ENCODE measurements around the gene VANGL2. TPM values are rescaled to one million over a fixed set of nuclear protein-coding genes. Genes with fewer than 3 reads are reported as not detected.

Gene VANGL2
- total RNA-seq, 1 experiment from 2014 or later: 3.4 TPM

GRCh38 chr1:160453443-160453842 lies 53.1 kb downstream of the VANGL2 start:
- intact Hi-C loops (cut with micrococcal nuclease; ENCODE audit: unreplicated experiment): no loop called here
- Mint-ChIP-seq H3K27me3 (ENCODE audit: insufficient read depth, unreplicated experiment) (peaks cover 10% of the 10 kb centered on the region), H3K36me3 (ENCODE audit: insufficient read depth, unreplicated experiment) (no peaks in the 10 kb centered on the region), H3K4me1 (ENCODE audit: low read depth, unreplicated experiment) (no peaks in the 10 kb centered on the region), H3K27ac (ENCODE audit: unreplicated experiment) (no peak overlapping the region), H3K9me3 (ENCODE audit: unreplicated experiment) (no peaks in the 10 kb centered on the region), H3K4me3 (ENCODE audit: unreplicated experiment) (no peak overlapping the region)
- H3K9me3 ChIP-seq: no peaks in the 10 kb centered on the region
- POLR2A ChIA-PET: no interaction called here
- no peak overlapping the region for H3K4me3 ChIP-seq (ENCODE audit: low read depth, low read length)
- no peak for TF ChIP-seq CTCF (IDR thresholded peaks at IDR 0.05; ENCODE audit: insufficient read depth in 1 of 2, low read depth in 1 of 2, low read length in 1 of 2, severe bottlenecking in 1 of 2, unreplicated experiment in 1 of 2)
- no peaks in the 10 kb centered on the region for H3K4me1 ChIP-seq
- no TSS peak for BruUV-seq (replicated peaks)
- CTCF ChIA-PET: no interaction called here
- no peaks in the 10 kb centered on the region; the same call in 1 of the 2 replicates for H3K27me3 ChIP-seq (replicated peaks; ENCODE audit: control insufficient read depth, insufficient read depth, low read length)
- H3K36me3 ChIP-seq (ENCODE audit: control insufficient read depth, insufficient read depth, low read length): no peaks in the 10 kb centered on the region
- DNase-seq: no peak

GRCh38 chr1:160454371-160455152 lies 54.2 kb downstream of the VANGL2 start:
- H3K36me3 ChIP-seq (ENCODE audit: control insufficient read depth, insufficient read depth, low read length): no peaks in the 10 kb centered on the region
- POLR2A ChIA-PET: no interaction called here
- TF ChIP-seq CTCF (IDR thresholded peaks at IDR 0.05; ENCODE audit: insufficient read depth in 1 of 2, low read depth in 1 of 2, low read length in 1 of 2, severe bottlenecking in 1 of 2, unreplicated experiment in 1 of 2): no peak
- Mint-ChIP-seq H3K4me1 (ENCODE audit: low read depth, unreplicated experiment) (no peaks in the 10 kb centered on the region), H3K27me3 (ENCODE audit: insufficient read depth, unreplicated experiment) (peaks cover 13% of the 10 kb centered on the region), H3K4me3 (ENCODE audit: unreplicated experiment) (no peak overlapping the region), H3K9me3 (ENCODE audit: unreplicated experiment) (no peaks in the 10 kb centered on the region), H3K27ac (ENCODE audit: unreplicated experiment) (no peak overlapping the region), H3K36me3 (ENCODE audit: insufficient read depth, unreplicated experiment) (no peaks in the 10 kb centered on the region)
- intact Hi-C loops (cut with micrococcal nuclease; ENCODE audit: unreplicated experiment): no loop called here
- H3K9me3 ChIP-seq: no peaks in the 10 kb centered on the region
- DNase-seq: no peak
- CTCF ChIA-PET: no interaction called here
- no peak overlapping the region for H3K4me3 ChIP-seq (ENCODE audit: low read depth, low read length)
- no peaks in the 10 kb centered on the region for H3K4me1 ChIP-seq
- BruUV-seq (replicated peaks): no TSS peak
- no peaks in the 10 kb centered on the region; the same call in 1 of the 2 replicates for H3K27me3 ChIP-seq (replicated peaks; ENCODE audit: control insufficient read depth, insufficient read depth, low read length)

- Mint-ChIP-seq H3K4me3 (ENCODE audit: unreplicated experiment) (no peak overlapping the region), H3K4me1 (ENCODE audit: low read depth, unreplicated experiment) (no peaks in the 10 kb centered on the region), H3K27ac (ENCODE audit: unreplicated experiment) (no peak overlapping the region), H3K27me3 (ENCODE audit: insufficient read depth, unreplicated experiment) (peaks cover 13% of the 10 kb centered on the region), H3K9me3 (ENCODE audit: unreplicated experiment) (no peaks in the 10 kb centered on the region), H3K36me3 (ENCODE audit: insufficient read depth, unreplicated experiment) (no peaks in the 10 kb centered on the region)
- no TSS peak for BruUV-seq (replicated peaks)
- Histone ChIP-seq H3K36me3 (ENCODE audit: control insufficient read depth, insufficient read depth, low read length) (no peaks in the 10 kb centered on the region), H3K4me1 (no peaks in the 10 kb centered on the region), H3K27me3 (replicated peaks; ENCODE audit: control insufficient read depth, insufficient read depth, low read length) (no peaks in the 10 kb centered on the region; the same call in 1 of the 2 replicates), H3K9me3 (no peaks in the 10 kb centered on the region), H3K4me3 (ENCODE audit: low read depth, low read length) (no peak overlapping the region)
- POLR2A ChIA-PET: no interaction called here
- no peak for TF ChIP-seq CTCF (IDR thresholded peaks at IDR 0.05; ENCODE audit: insufficient read depth in 1 of 2, low read depth in 1 of 2, low read length in 1 of 2, severe bottlenecking in 1 of 2, unreplicated experiment in 1 of 2)
- CTCF ChIA-PET: no interaction called here
- intact Hi-C loops (cut with micrococcal nuclease; ENCODE audit: unreplicated experiment): no loop called here
- DNase-seq: no peak
Measured at GRCh38 chr1:160455153-160455517, 54.8 kb downstream of the VANGL2 start.

All from Caco-2 (cell line).